GM18868 (cell line): ENCODE results near the gene KLHL24.
A peak's percentile ranks its signal among the peaks of the same experiment; 100 is the strongest.
"Not testable (repeated sequence)": the region's sequence is repeated elsewhere in the genome, so short reads cannot be mapped to it uniquely, and the experiment has no call there.

Experiments used
- ATAC-seq: cut with Tn5 transposase; IDR thresholded peaks from one replicate; pipeline ENCODE4 v1.9.1; 2021; ENCODE audit warnings: mild to moderate bottlenecking, moderate library complexity; ENCODE audit not compliant: unreplicated experiment

Gene KLHL24

GRCh38 chr3:183634707-183635106 lies 716 bp upstream of the KLHL24 start:
- ATAC-seq, result no peak

GRCh38 chr3:183635107-183635430 lies 354 bp upstream of the KLHL24 start:
- ATAC-seq, result no peak

DNA sequence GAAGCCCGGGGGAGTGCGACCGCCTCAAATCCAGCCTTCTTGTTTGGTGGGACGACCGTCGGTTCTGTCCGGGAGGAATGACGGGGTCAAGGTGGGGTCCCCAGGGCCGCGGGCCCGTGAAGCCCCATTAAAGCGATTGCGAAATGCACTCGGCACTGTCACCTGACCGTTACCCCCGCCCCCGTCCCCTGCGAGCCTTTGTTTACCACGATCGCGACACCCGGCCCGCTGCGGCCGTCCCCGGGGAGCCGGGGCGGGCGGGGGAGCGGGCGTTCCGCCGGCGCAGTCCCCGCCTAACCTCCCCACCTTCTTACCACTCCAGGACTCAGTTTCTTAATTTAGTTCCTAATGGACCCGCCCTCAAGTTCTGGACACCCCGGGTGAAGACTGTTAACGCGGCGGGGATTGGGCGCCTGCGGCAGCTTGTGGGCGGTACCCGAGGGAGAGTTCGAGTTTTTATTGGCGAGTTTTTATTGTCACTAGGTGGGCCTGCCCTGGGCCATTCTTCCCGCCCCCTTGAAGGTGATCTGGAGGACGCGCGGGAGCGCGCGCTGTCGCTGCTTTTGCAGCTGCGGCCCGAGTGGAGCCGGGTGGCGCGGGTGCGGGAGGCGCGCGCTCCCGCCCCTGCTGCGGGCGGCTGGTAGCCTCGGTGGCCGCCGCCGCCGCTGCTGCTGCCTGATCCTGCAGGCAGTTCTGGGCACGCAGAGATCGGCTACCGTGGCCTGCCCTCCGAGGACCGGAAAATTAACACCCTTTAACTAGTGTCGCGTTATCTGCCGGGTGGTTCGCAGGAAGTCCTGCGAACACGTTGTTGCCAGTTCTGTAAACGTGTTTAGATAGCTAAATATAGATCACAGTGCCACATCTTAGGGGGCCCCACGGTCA lies 1.0 kb downstream of the KLHL24 start:
- ATAC-seq, result peak; percentile 84

DNA sequence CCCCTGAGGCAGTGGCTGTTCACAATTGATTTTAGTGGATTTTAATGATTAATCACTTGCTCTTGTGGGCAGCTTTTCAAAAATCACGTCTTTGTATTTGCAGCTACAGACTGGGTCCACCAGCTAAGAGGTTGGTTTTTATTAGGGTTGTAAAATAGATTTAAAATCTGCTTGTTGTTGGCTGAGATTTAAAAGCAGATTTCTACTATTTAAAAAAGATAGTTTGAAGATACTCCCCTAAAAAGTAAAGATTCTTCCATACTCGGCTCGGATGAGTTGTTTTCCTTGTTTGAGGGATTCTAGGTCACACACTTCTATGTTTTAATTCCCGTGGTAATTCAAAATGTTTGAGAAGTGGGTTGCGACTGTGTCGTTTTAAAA lies 1.7 kb downstream of the KLHL24 start:
- no peak for ATAC-seq

GRCh38 chr3:183637633-183638032 lies 2.2 kb downstream of the KLHL24 start:
- not testable (repeated sequence) for ATAC-seq

DNA sequence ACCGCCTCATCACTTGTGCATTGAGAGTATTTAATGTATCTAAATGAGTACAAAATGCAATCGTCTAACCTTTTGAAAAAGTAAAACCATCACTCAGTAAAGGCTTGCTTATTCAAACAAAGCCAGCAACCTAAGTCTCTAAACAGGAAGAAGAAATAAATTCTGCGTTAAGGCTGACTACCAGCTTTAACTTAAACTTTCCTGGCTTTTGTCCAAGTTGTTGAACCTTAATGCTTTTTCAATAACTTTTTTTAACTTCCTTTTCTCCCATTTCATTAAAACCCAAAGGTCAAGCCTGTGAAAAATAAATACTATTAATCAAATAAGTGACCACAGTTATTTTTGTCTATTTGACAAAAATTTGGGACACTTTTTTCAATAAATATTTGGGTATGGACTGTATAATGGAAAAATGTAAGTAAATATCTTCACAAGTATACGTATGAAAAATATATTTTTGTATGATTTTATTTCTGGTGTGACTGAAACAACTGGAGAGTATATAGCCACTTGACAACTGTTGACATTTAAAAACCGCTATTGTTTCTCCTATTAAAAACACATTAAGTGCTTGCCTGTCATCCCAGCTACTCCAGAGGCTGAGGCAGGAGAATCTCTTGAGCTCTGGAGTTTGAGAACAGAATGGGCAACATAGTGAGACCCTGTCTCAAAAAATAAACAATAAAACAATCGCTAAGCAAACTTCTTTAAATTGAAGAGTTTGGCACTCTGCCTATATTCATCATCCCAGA lies 2.9 kb downstream of the KLHL24 start:
- ATAC-seq, result no peak

GRCh38 chr3:183640635-183641034 lies 5.2 kb downstream of the KLHL24 start:
- not testable (repeated sequence) for ATAC-seq

DNA sequence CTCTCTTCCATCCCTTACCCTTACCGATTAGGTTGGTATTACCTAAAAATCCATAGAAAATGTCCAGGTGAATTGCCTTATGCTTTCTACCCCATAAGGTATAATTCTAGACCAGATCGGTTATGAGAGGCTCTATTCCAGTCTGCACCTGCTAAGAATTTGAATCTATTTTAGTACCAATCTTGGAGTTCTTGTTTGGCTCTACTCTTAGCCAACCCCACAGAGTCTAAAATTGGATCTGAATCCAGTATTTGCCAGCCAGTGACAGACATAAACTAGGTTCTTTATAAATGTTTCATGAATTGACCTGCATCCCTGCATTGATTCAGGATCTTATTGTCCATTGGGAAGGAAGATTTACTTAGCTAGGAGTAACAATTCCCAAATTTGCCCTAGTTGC lies 6.5 kb downstream of the KLHL24 start:
- no peak for ATAC-seq

- ATAC-seq, result no peak
Measured at GRCh38 chr3:183644244-183644643, 8.8 kb downstream of the KLHL24 start.

DNA sequence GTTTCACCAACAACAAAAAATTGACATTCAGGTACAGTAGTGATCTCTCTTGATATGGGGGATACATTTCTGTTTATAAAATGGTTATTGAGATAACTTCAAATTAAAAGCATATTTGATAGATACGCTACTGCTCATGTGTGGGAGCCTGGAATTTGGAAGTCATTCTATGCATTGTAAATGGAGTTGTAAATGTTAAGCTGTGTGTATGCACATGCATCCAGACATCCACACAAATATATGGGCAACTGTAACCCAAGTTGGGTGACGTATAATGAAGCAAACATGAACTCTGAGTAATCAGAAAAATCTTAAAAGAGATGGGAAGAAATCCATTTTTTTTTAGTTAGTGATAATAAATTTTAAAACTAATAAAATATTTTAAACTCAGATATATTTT lies 9.8 kb downstream of the KLHL24 start:
- ATAC-seq, result no peak

- no peak for ATAC-seq
Measured at GRCh38 chr3:183650554-183650953, 15.1 kb downstream of the KLHL24 start.

- no peak for ATAC-seq
Measured at GRCh38 chr3:183653209-183654064, 18.0 kb downstream of the KLHL24 start.

GRCh38 chr3:183654727-183655126 lies 19.3 kb downstream of the KLHL24 start:
- no peak for ATAC-seq

DNA sequence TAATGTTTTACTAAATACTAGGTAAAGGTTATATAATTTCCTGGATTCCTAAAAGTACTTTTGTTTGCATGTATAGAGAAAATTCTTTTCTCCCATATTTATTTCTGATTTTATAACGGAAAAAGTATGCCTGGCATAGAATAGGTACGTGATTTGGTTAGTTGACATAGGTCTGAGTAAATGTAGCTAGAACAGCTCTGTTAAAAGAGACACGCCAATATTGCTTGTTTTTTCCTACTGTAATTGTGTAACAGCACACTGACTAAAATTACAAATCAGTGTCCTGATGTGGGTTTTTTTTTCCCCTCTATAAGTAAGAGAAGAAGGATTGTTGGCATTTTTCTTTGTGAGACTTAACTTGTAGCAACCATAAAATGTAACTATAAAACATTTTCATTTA lies 26.7 kb downstream of the KLHL24 start:
- no peak for ATAC-seq

GRCh38 chr3:183664913-183665381 lies 29.5 kb downstream of the KLHL24 start:
- no peak for ATAC-seq

DNA sequence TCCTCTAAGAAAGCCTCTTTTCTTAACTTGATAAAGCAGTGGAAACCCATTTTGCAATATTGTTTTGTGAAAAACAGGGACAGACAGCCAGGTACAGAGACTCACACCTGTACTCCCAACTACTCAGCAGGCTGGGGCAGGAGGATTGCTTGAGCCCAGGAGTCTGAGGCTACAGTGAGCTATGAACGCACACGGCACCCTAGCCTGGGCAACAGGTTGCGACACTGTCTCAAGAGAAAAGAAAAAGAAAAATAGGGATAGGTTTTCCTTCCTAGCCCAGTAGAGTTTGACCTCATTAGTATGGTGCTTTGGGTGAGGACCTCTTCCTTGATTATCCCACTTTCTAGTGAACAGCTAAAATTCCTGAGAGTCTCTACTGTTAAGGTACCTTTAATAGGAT lies 44.6 kb downstream of the KLHL24 start:
- no peak for ATAC-seq

- ATAC-seq, result no peak
Measured at GRCh38 chr3:183687705-183688104, 52.3 kb downstream of the KLHL24 start.

DNA sequence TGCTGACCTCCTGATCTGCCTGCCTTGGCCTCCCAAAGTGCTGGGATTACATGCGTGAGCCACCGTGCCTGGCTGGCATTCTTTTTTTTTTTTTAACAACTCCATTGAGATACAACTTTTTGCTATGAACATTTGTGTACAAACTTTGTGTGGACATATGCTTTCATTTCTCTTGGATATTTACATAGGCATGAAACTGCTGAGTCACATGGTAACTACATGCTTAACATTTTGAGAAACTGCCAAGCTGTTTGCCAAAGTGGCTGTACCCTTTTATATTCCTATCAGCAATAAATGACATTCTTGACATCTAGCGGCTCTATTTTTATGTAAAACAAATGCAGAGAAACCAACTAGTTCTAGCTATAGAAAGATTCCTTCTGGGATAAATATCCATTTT lies 53.5 kb downstream of the KLHL24 start:
- no peak for ATAC-seq

DNA sequence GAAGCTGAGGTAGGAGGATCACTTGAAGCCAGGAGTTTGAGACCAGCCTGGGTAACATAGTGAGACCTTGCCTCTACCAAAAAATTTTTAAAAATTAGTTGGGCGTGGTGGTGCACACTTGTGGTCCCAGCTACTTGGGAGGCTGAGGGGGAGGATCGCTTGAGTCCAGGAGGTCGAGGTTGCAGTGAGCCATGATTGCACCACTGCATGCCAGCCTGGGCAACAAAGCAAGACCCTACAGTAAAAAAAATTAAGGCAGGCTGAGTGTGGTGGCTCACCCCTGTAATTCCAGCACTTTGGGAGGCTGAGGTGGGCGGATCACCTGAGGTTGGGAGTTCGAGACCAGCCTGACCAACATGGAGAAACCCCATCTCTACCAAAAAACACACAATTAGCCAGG lies 54.2 kb downstream of the KLHL24 start:
- not testable (repeated sequence) for ATAC-seq

DNA sequence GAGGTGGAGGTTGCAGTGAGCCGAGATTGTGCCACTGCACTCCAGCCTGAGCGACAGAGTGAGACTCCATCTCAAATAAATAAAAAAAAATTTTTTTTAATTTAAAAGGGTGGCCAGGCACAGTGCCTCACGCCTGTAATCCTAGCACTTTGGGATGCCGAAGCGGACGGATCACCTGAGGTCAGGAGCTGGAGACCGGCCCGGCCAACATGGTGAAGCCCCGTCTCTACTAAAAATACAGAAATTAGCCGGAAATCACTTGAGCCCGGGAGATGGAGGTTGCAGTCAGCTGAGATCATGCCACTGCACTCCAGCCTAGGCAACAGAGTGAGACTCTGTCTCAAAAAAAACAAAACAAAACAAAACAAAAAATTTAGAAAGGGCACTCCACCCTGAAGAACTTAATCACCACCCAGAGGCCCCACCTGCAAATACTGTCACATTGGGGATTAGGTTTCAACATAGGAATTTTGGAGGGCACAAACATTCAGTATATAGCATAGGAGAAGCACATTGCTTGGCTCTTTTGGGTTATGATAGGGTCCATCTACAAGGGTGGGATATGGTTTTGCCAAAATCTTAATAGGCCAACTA lies 55.1 kb downstream of the KLHL24 start:
- ATAC-seq, result no peak

DNA sequence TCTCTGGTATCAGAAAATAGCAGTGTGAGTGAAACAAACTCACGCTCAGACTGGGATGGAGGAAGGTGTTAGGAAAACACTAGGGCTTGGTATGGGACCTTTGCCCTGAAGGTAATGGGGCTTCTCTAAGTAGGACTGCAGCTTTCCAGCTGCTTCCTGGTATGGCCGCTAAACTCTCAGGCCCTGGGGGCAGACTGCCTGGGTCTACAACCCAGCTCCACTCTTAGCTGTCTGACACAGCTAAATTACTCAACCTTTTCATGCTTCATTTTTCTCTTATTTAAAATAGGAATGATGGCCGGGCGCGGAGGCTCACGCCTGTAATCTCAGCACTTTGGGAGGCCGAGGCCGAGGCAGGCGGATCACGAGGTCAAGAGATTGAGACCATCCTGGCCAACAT lies 57.0 kb downstream of the KLHL24 start:
- ATAC-seq, result no peak
